Breast epithelium (tissue), 3 donors: ENCODE measurements around the gene CCDC102B. TPM values are rescaled to one million over a fixed set of nuclear protein-coding genes. Genes with fewer than 3 reads are reported as not detected.

ENCODE experiments used
- total RNA-seq, 3 donors: library from RNA; depleted of rRNA; stranded (reverse); fragments of >200 nt; gene quantifications; one replicate each; pipeline ENCODE4 v1.1.0, GENCODE V29; 2016

Gene CCDC102B
- total RNA-seq, 3 donors from 2014 or later: 5.3 to 9.1 (median 7.2) TPM

Other genes starting within 250 kb of the CCDC102B start
- 10 to 100 TPM; 41.0 to 55.3 (median 41.3) TPM for gene TMX3, start 83.0 kb upstream of the CCDC102B start, total RNA-seq